ENCODE measurements around the gene VSTM1.

- TF ChIP-seq CREB1 (IDR thresholded peaks at IDR 0.05; ENCODE audit: low read depth) (no peak), MAX (IDR thresholded peaks at IDR 0.05) (no peak), REST (IDR thresholded peaks at IDR 0.05; ENCODE audit: low read depth) (no peak), RAD21 (IDR thresholded peaks at IDR 0.05; ENCODE audit: low read depth) (no peak), YY1 (IDR thresholded peaks at IDR 0.05; ENCODE audit: low read depth) (no peak), TAF1 (IDR thresholded peaks at IDR 0.05; ENCODE audit: low read depth) (no peak)
These were observed 43.0 kb upstream of the VSTM1 start for GRCh38 chr19:54106716-54107115.

Measured in Ishikawa (cell line).